Measurements from ENCODE around the gene NUDT19.
"Not testable (repeated sequence)": the region's sequence is repeated elsewhere in the genome, so short reads cannot be mapped to it uniquely, and the experiment has no call there.

DNA sequence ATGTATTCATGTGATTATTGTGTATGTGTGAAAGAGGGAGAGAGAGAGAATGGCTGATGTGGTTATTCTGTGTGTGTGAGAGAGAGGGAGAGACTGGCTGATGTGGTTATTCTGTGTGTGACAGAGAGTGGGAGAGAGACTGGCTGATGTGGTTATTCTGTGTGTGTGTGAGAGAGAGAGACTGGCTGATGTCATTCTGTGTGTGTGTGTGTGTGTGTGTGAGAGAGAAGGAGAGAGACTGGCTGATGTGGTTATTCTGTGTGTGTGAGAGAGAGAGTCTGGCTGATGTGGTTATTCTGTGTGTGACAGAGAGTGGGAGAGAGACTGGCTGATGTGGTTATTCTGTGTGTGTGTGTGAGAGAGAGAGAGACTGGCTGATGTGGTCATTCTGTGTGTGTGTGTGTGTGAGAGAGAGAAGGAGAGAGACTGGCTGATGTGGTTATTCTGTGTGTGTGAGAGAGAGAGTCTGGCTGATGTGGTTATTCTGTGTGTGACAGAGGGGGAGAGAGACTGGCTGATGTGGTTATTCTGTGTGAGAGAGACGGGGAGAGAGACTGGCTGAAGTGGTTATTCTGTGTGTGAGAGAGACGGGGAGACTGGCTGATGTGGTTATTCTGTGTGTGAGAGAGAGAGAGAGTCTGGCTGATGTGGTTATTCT is 54.1 kb downstream of the NUDT19 start:
- not testable (repeated sequence) for TF ChIP-seq GLIS3, RARB (CRISPR knock-in tag; IDR thresholded peaks at IDR 0.05)
- TF ChIP-seq, protein P1, sequence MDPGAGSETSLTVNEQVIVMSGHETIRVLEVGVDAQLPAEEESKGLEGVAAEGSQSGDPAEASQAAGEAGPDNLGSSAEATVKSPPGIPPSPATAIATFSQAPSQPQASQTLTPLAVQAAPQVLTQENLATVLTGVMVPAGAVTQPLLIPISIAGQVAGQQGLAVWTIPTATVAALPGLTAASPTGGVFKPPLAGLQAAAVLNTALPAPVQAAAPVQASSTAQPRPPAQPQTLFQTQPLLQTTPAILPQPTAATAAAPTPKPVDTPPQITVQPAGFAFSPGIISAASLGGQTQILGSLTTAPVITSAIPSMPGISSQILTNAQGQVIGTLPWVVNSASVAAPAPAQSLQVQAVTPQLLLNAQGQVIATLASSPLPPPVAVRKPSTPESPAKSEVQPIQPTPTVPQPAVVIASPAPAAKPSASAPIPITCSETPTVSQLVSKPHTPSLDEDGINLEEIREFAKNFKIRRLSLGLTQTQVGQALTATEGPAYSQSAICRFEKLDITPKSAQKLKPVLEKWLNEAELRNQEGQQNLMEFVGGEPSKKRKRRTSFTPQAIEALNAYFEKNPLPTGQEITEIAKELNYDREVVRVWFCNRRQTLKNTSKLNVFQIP (CRISPR knock-in tag; IDR thresholded peaks at IDR 0.05; ENCODE audit: borderline replicate concordance, low read depth): not testable (repeated sequence)
